ENCODE data around the gene TBC1D9B. TPM values are rescaled to one million over a fixed set of nuclear protein-coding genes. Genes with fewer than 3 reads are reported as not detected.

The TBC1D9B gene
- 100 to 1,000 TPM in 3 of 4 donors, 10 to 100 TPM in 1; 87.5 to 141 (median 109) TPM for polyA plus RNA-seq (ENCODE audit: insufficient read length in 4 of 4)

DNA sequence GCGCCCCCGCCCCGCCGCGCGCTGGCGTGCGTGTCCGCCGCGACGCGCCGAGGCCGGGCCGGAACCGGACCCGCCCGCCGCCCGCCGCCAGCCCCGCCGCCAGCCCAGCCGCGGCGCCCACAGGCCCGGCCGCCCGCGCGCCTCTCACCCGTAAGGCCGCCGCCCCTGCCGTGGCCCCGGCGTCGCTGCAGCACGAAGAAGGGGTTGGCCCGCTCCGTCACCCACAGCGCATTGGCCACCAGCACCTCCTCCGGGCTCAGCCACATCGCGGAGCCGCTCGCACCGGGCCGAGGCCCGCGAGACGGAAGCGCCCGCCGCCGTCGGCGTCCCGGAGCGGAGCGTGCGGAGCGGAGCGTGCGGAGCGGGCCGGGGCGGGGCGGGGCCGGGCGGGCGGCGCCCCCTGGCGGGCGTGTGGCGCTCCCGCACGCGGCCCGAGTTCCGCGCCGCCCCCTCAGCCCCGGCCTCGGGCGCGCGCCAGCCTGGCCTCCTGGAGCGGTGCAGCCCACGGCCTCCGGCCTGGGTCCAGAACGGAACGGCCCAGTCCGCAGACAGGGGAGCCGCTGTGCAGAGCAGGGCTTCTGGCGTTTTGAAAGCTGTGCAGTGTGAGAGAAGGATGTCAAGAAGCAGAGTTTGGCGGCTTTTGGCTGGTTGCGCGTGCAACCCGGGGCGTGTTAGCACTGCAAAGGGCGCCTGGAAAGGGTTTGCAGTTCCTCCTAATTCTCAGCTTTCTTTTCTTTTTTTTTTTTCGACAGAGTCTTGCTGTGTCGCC, at the start of gene TBC1D9B:
TBC1D9B (minus strand) TSS at position 342 of the 769 bp plus-strand sequence; CDS start at position 266, 76 bp downstream.
- peak in 3 of 4 donors; percentile 19 to 40 (median 37) for DNase-seq (ENCODE audit: low read depth in 4 of 4, low spot score in 2 of 4)

DNA sequence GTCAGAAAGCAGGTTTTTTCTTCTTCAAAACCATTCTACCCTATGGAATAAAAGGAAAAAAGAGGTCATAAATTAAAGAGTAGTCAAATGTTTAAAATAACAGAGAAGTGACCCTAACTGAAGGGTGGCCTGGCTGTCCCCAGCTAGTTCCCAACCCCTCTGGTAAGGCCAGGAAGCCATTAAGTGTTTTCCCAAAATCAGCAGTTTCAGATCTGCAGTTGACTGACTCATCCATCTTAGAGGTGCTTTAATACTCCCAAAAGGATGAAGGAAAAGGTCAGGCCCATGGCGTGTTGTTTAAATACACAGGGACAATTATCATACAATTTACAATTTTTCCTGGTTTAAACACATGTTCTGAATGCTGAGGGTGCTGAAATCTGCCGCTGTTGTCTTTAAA, 47.9 kb upstream of the TBC1D9B start:
- DNase-seq (ENCODE audit: low read depth in 4 of 4, low spot score in 2 of 4): no peak

GRCh38 chr5:179955062-179955461, 47.4 kb upstream of the TBC1D9B start:
- no peak for DNase-seq (ENCODE audit: low read depth in 4 of 4, low spot score in 2 of 4)

- DNase-seq (ENCODE audit: low read depth in 4 of 4, low spot score in 2 of 4): no peak
Measured at GRCh38 chr5:179954434-179954833, 46.7 kb upstream of the TBC1D9B start.

DNA sequence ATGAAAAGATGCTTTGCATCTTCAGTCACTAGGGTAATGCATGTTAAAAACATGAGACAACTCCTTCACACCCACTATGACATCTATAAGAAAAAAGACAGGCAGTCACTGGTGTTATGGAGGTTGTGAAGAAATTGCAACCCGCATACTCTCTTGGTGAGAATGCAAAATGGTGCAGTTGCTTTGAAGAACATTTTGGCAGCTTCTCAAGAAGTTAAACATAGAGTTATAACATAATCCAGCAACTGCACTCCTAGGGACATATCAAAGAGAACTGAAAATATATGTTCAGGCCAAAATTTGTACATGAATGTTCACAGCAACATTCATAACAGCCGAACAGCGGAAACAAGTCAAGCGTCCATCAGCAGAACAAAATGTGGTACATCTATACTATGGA, 46.3 kb upstream of the TBC1D9B start:
- no peak for DNase-seq (ENCODE audit: low read depth in 4 of 4, low spot score in 2 of 4)

- DNase-seq (ENCODE audit: low read depth in 4 of 4, low spot score in 2 of 4): no peak
Measured at GRCh38 chr5:179936976-179937681, 29.4 kb upstream of the TBC1D9B start.

- no peak for DNase-seq (ENCODE audit: low read depth in 4 of 4, low spot score in 2 of 4)
Measured at GRCh38 chr5:179930788-179931473, 23.2 kb upstream of the TBC1D9B start.

DNA sequence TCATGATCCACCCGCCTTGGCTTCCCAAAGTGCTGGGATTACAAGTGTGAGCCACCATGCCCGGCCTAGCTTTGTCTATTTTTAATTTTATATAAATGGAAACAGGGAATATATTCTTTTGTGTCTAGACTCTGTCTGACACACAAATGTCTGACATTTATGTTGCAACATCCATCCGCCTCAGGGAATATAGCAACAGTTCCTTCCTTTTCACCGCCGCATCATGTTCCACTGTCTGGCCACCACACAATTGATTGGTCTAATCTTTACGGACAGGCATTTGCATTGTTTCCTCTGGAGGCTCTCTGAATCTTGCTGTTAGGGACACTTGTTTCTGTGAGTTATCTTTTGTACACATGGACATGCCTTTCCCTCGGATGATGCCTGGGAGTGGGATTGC, 20.1 kb upstream of the TBC1D9B start:
- DNase-seq (ENCODE audit: low read depth in 4 of 4, low spot score in 2 of 4): no peak

GRCh38 chr5:179926657-179927056, 19.0 kb upstream of the TBC1D9B start:
- DNase-seq (ENCODE audit: low read depth in 4 of 4, low spot score in 2 of 4): no peak

GRCh38 chr5:179923436-179923835, 15.7 kb upstream of the TBC1D9B start:
- no peak for DNase-seq (ENCODE audit: low read depth in 4 of 4, low spot score in 2 of 4)

- DNase-seq (ENCODE audit: low read depth in 4 of 4, low spot score in 2 of 4): no peak
Measured at GRCh38 chr5:179920175-179920574, 12.5 kb upstream of the TBC1D9B start.

- no peak for DNase-seq (ENCODE audit: low read depth in 4 of 4, low spot score in 2 of 4)
Measured at GRCh38 chr5:179919487-179920060, 11.9 kb upstream of the TBC1D9B start.

GRCh38 chr5:179918742-179919486, 11.2 kb upstream of the TBC1D9B start:
- DNase-seq (ENCODE audit: low read depth in 4 of 4, low spot score in 2 of 4): no peak

DNA sequence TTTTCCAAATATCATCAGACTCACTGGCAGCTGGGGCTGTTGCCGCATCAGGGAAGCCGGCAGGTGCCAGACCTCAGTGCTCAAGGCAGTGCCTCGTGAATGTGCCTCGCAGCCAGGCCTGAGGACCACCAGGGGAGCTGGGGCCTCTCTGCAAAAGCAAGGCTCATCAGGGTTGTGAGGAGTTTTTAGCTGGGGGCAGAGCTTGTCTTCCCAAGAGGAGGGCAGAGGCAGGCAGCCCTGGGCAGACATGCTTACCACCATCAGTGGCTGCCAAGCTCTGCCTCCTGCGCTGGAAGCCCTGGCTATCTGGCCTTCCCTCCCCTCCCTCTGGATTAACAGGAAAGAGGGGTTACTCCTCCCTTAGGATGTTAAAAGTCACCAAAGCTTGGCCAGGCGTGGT, 8.8 kb upstream of the TBC1D9B start:
- no peak for DNase-seq (ENCODE audit: low read depth in 4 of 4, low spot score in 2 of 4)

- no peak for DNase-seq (ENCODE audit: low read depth in 4 of 4, low spot score in 2 of 4)
Measured at GRCh38 chr5:179915406-179915935, 7.8 kb upstream of the TBC1D9B start.

DNA sequence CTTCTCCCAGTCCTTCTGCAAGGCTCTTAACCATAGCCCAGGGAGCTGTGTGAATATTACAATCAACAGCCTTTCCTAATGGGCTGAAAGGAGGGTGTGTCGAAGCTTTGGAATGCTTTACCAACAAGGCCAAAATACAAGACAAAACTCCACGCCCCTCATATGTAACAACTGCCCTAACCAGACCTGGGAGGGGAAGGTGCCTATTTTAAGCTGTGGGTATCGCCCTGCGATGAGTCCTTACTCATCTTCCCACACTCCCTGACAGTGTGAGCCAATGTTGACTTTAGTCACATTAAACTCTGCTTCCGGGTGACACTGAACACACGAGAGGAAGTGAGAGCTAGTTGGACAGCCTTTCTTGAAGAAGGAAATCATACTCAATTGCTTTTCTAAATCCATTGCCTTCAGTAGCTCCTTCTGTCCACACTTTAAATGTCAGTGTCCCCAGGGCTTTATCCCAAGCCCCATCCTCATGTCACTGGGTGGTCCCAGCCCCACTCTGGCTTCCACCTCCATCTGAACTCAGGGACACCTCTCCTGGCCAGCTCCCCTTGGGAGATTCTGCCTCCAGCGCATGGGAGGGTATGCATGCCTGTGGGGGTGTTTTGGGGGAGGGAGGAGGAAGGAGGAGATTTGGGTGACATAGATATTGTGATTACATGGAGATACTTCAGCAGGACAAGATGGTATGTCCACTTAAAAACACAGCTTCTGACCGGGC, 6.5 kb upstream of the TBC1D9B start:
- DNase-seq (ENCODE audit: low read depth in 4 of 4, low spot score in 2 of 4): no peak

GRCh38 chr5:179913461-179913860, 5.8 kb upstream of the TBC1D9B start:
- no peak for DNase-seq (ENCODE audit: low read depth in 4 of 4, low spot score in 2 of 4)

DNA sequence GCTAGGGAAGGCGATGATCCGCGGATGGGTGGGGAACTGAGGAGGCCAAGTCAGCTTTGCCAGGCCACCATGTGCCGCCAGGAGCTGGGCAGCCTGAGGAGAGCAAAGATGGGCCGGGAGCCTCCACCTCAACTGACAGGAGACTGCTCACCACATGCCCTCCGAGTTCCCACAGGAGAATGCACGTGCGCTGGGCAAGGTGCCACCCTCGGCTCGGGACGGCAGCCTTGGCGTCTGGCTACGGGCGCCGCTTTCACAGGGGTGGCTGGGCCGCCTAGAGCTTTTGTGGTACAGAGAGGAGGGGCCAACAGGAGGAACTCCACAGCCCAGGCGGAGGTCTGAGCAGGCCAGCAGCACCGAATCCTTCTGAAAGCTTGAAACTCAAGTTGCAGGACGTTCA, 5.3 kb upstream of the TBC1D9B start:
- DNase-seq (ENCODE audit: low read depth in 4 of 4, low spot score in 2 of 4): no peak

DNA sequence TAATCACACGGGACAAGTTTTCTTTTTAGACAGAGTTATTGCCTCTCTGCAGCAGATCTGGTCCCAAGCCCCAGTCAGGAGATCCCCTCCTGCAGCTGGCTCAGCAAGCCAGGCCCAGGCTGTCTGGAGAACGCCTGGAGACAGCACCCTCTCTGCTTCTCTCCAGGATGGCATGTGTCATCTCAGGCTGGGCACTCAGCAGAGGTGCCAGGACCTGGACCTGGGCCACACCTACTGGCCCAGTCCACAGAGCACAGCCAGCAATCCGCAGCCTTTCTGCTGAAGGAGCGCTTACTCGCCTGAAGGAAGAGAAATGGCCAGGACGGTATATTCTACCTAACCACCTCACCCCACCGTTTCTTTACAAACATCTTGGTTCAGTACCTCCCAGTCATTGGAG, 4.7 kb upstream of the TBC1D9B start:
- DNase-seq (ENCODE audit: low read depth in 4 of 4, low spot score in 2 of 4): no peak
